ENCODE measurements around the gene ELAVL3.

Gene ELAVL3

DNA sequence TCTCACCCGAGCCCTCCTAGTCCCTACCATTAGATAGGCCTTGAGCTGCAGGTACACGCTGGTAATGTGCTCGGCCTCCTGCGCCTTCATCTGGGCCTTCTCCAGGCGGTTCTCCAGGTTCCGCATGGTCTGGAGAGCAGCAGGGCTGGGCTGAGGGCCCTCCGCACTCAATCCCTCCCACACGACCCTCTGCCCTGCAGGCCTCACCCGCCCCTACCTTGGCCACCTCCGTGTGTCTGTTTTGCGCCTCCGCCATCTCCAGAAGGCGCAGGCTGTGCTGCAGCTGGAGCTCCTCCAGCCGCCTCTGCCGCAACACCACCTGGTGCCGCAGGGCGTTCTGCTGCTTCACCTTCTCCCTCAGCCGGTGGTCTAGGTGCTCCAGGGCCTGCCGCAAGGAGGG, 54.2 kb downstream of the ELAVL3 start:
- Histone ChIP-seq H3K27me3 (ENCODE audit: insufficient read depth, low read depth, severe bottlenecking) (peaks cover 25% of the 10 kb centered on the region), H3K4me3 (ENCODE audit: low read depth, low read length) (no peak overlapping the region), H3K36me3 (no peaks in the 10 kb centered on the region), H3K9me3 (ENCODE audit: severe bottlenecking) (peaks cover 4% of the 10 kb centered on the region), H3K27ac (no peak overlapping the region)
- DNase-seq, result no peak
- TF ChIP-seq, protein P1, sequence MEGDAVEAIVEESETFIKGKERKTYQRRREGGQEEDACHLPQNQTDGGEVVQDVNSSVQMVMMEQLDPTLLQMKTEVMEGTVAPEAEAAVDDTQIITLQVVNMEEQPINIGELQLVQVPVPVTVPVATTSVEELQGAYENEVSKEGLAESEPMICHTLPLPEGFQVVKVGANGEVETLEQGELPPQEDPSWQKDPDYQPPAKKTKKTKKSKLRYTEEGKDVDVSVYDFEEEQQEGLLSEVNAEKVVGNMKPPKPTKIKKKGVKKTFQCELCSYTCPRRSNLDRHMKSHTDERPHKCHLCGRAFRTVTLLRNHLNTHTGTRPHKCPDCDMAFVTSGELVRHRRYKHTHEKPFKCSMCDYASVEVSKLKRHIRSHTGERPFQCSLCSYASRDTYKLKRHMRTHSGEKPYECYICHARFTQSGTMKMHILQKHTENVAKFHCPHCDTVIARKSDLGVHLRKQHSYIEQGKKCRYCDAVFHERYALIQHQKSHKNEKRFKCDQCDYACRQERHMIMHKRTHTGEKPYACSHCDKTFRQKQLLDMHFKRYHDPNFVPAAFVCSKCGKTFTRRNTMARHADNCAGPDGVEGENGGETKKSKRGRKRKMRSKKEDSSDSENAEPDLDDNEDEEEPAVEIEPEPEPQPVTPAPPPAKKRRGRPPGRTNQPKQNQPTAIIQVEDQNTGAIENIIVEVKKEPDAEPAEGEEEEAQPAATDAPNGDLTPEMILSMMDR (IDR thresholded peaks at IDR 0.05; ENCODE audit: low read depth, low read length), result no peak

DNA sequence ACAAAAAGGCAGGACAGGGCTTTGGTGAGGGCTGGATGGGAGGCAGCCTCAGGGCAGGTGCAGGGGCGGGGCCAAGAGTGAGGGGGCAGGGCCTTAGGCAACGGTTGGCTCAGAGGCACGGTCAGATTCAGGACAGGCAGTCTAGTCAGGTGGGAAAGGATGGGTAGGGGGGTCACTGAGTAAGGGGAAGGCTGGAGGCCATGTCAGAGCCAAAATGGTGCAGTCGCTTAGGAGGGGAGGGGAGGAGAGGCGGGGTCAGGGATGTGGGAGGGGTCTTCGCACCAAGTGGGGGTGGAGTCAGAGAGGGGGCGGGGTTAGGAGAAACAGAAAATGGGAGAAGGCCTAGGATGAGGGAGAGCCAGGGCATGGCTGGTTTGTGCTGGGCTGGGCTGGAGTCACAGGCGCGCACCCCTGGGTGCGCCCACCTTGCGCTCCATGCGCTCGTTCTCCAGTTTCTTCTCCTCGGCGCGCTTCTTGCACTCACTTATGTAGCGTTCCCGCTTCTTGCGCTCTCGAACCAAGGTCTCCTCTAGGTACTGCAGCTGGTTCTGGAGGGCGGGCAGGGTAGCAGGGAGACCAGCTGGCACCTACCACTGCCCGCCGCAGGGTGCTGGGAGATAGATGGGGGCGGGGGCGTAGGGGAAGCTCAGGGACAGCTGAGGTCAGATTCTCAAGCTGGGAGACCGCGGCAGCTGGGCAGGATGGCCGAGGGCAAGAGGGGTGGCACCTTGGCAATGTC, 55.0 kb downstream of the ELAVL3 start:
- TF ChIP-seq, protein P1 (IDR thresholded peaks at IDR 0.05; ENCODE audit: low read depth, low read length), result no peak
- H3K27ac ChIP-seq, result no peak overlapping the region
- no peaks in the 10 kb centered on the region for H3K36me3 ChIP-seq
- no peak overlapping the region for H3K4me3 ChIP-seq (ENCODE audit: low read depth, low read length)
- DNase-seq, result no peak
- H3K9me3 ChIP-seq (ENCODE audit: severe bottlenecking), result peaks cover 6% of the 10 kb centered on the region
- H3K27me3 ChIP-seq (ENCODE audit: insufficient read depth, low read depth, severe bottlenecking), result peaks cover 33% of the 10 kb centered on the region

DNA sequence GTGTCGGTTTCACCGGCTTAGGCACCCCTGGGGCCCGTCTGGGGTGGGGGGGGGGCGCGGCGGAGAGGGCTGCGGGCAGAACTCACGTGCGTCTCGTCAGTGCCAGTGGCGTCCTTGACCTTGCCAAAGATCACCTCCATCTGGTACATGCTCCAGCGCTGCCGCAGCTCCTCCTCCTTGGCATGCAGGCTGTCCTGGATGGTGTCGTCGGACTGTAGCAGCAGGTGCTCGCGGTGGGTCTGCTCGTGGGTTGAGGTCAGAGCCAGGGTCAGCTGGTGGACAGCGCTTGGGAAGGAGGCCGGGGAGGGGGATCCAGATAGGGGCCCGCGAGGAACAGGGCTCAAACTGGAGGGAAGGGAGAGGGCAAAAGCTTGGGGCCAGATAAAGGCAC, 57.1 kb downstream of the ELAVL3 start:
- Histone ChIP-seq H3K9me3 (ENCODE audit: severe bottlenecking) (peaks cover 6% of the 10 kb centered on the region), H3K36me3 (no peaks in the 10 kb centered on the region), H3K4me3 (ENCODE audit: low read depth, low read length) (no peak overlapping the region), H3K27me3 (ENCODE audit: insufficient read depth, low read depth, severe bottlenecking) (peaks cover 53% of the 10 kb centered on the region), H3K27ac (no peak overlapping the region)
- TF ChIP-seq, protein P1 (IDR thresholded peaks at IDR 0.05; ENCODE audit: low read depth, low read length), result no peak
- no peak for DNase-seq

DNA sequence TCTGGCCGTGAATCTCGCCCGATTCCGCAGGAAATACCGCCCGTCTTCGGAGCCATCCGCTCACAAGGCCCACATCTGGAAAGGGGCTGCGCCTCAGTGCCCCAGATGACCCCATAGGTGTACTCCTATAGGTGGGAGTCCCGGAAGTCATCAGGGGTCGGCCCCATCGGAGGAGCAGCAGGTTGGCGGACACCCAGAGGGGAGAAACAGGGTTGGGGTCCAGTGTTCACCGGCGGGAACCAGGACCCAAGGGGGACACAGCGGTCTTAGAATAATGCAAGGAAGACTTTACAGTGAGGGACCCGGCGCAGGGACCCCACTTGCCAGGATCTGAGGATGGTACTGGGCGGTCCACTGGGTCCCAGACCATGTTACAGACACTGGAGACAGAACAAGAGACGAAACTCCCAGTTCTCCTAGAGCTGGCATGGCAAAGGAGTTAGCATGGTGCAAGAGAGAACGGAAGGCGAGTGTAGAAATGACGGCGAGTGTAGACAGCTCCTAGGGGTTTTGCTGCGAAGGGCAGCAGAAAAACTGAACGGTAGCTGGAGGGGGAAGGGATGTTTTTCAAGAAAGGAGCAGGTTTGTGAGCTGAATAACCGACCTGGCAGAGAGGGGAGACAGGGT, 57.6 kb downstream of the ELAVL3 start:
- TF ChIP-seq, protein P1 (IDR thresholded peaks at IDR 0.05; ENCODE audit: low read depth, low read length), result no peak
- Histone ChIP-seq H3K9me3 (ENCODE audit: severe bottlenecking) (peaks cover 6% of the 10 kb centered on the region), H3K4me3 (ENCODE audit: low read depth, low read length) (no peak overlapping the region), H3K36me3 (no peaks in the 10 kb centered on the region), H3K27ac (no peak overlapping the region), H3K27me3 (ENCODE audit: insufficient read depth, low read depth, severe bottlenecking) (peaks cover 58% of the 10 kb centered on the region)
- no peak for DNase-seq

DNA sequence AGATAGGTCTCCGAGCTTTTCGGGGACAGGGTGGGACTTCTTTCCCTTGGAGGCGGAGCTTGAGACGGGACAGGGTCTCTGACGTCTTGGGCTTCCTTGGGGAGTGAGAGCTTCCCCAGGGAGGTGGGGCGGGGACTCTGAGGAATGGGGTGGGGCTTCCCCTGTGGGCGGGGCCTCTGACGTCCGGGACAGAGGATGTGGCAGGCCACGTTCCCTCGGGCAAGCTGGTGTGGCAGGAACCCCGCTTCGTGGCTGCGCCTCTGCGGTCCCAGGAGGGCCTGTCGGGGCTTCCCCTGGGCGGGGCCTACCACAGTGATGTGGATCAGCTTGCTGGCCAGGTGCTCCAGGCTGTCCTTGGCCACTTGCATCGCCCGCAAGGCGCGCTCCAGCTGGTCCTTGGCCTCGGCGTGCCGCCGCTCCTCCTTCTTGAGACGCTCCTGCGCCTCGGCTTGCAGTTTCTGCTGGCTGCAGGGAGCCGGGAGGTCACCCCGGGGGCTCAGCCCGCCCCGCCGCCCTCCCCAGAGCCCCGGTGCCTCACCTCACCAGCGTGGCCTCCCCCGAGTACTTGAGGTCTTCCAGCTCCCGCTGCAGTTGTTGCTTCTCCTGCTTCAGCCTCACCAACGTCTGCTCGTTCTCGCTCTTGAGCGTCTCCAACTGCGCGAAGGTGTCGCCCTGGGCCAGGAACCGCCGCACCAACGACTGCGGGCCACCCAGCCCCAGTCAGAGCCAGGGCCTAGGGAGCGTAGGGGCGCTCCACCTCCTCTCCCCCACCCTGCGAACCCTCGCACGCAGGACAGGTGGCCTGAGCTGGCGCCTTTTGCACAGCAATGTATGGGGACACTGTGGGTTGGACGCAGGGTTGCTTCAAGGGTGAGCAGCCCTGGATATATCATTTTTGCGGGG, 58.4 kb downstream of the ELAVL3 start:
- peak; percentile 57 for DNase-seq

More for the DNA sequence above, 58.4 kb downstream of the ELAVL3 start:
- H3K36me3 ChIP-seq, result no peaks in the 10 kb centered on the region
- H3K9me3 ChIP-seq (ENCODE audit: severe bottlenecking), result peaks cover 6% of the 10 kb centered on the region
- peaks cover 65% of the 10 kb centered on the region for H3K27me3 ChIP-seq (ENCODE audit: insufficient read depth, low read depth, severe bottlenecking)
- H3K27ac ChIP-seq, result no peak overlapping the region
- TF ChIP-seq, protein P1 (IDR thresholded peaks at IDR 0.05; ENCODE audit: low read depth, low read length), result no peak
- peak overlapping the region; percentile 5 for H3K4me3 ChIP-seq (ENCODE audit: low read depth, low read length)

All from WERI-Rb-1 (cell line).